BLaER1 treated with 17β-estradiol and CSF1 and Interleukin-3, amounts not matched to agents 10 nM and 100 nM (cell line): ENCODE data around the gene C4orf33.
"Not testable (repeated sequence)": the region's sequence is repeated elsewhere in the genome, so short reads cannot be mapped to it uniquely, and the experiment has no call there.

Experiments used
- H3K27ac ChIP-seq, 11 experiments: shearing (Covaris generic); formaldehyde crosslinking; 2 replicates each; pipeline ENCODE4 v1.8.1; 2022
- H3K27me3 ChIP-seq, 11 experiments: shearing (Covaris generic); formaldehyde crosslinking; 2 replicates each; pipeline ENCODE4 v1.8.1; 2022
- H3K36me3 ChIP-seq, 11 experiments: shearing (Covaris generic); formaldehyde crosslinking; 2 replicates each; pipeline ENCODE4 v1.8.1; 2022
- H3K4me1 ChIP-seq, 10 experiments: shearing (Covaris generic); formaldehyde crosslinking; 2 replicates each; pipeline ENCODE4 v1.8.1; 2022
- H3K4me2 ChIP-seq, 11 experiments: shearing (Covaris generic); formaldehyde crosslinking; 2 replicates each; pipeline ENCODE4 v1.8.1; 2022
- H3K4me3 ChIP-seq, 10 experiments: shearing (Covaris generic); formaldehyde crosslinking; 2 replicates each; pipeline ENCODE4 v1.8.1; 2022
- H3K9ac ChIP-seq, 11 experiments: shearing (Covaris generic); formaldehyde crosslinking; 2 replicates each; pipeline ENCODE4 v1.8.1; 2022
- H3K9me3 ChIP-seq, 11 experiments: shearing (Covaris generic); formaldehyde crosslinking; replicated peaks in 1 of 11; 2 replicates each; pipeline ENCODE4 v1.8.1; 2022
- H4K20me1 ChIP-seq, 11 experiments: shearing (Covaris generic); formaldehyde crosslinking; 2 replicates each; pipeline ENCODE4 v1.8.1; 2022
- Cebpa-rat ChIP-seq, 11 experiments: shearing (Covaris generic); IDR thresholded peaks; 2 replicates each; pipeline ENCODE4 v1.8.1; 2022

The C4orf33 gene

GRCh38 chr4:129095811-129096454, at the start of gene C4orf33:
Gene C4orf33, plus strand, starts transcription at chr4:129096152. Its CDS starts 6,459 bp downstream, at chr4:129102611.
- peak within 1 kb of the TSS; percentile 60 to 75 (median 66) for H3K4me3 ChIP-seq
- peaks cover 0 to 12% (median 0%) of the 10 kb centered on the region in 11 experiments; a peak in 4 of 22 replicates for H4K20me1 ChIP-seq
- H3K9me3 ChIP-seq = no peaks in the 10 kb centered on the region
- peaks cover 17 to 43% (median 32%) of the 10 kb centered on the region in 10 experiments for H3K4me1 ChIP-seq
- peak within 1 kb of the TSS; percentile 38 to 89 (median 55); a peak in 21 of 22 replicates for H3K4me2 ChIP-seq
- TF ChIP-seq Cebpa-rat (IDR thresholded peaks at IDR 0.05) = no peak
- H3K27me3 ChIP-seq = no peaks in the 10 kb centered on the region
- H3K9ac ChIP-seq = peak within 1 kb of the TSS; percentile 73 to 91 (median 84)
- H3K27ac ChIP-seq = peak within 1 kb of the TSS; percentile 66 to 94 (median 77)
- H3K36me3 ChIP-seq = 0 out of 22 replicates have a peak, but pooled peaks cover 0 to under 1% (median 0%) of the 10 kb centered on the region in 11 experiments

- H3K4me1 ChIP-seq = no peaks in the 10 kb centered on the region
- H3K9ac ChIP-seq = no peak overlapping the region
- H3K4me3 ChIP-seq = no peak overlapping the region
- peaks cover 86 to 100% (median 98%) of the 10 kb centered on the region in 11 experiments for H3K9me3 ChIP-seq
- H3K36me3 ChIP-seq = peaks cover 56 to 79% (median 66%) of the 10 kb centered on the region in 11 experiments
- no peaks in the 10 kb centered on the region for H4K20me1 ChIP-seq
- H3K27me3 ChIP-seq = no peaks in the 10 kb centered on the region
- no peak overlapping the region for H3K27ac ChIP-seq
- TF ChIP-seq Cebpa-rat (IDR thresholded peaks at IDR 0.05) = no peak
- no peak overlapping the region for H3K4me2 ChIP-seq
Observed at GRCh38 chr4:129059028-129059427, 36.9 kb upstream of the C4orf33 start.

GRCh38 chr4:129062580-129062979, 33.4 kb upstream of the C4orf33 start:
- H4K20me1 ChIP-seq = no peaks in the 10 kb centered on the region
- no peak overlapping the region for H3K4me3 ChIP-seq
- H3K9me3 ChIP-seq = peaks cover 55 to 84% (median 73%) of the 10 kb centered on the region in 11 experiments
- no peak overlapping the region for H3K27ac ChIP-seq
- H3K36me3 ChIP-seq = peaks cover 39 to 67% (median 56%) of the 10 kb centered on the region in 11 experiments
- no peak overlapping the region for H3K9ac ChIP-seq
- no peaks in the 10 kb centered on the region for H3K4me1 ChIP-seq
- H3K27me3 ChIP-seq = no peaks in the 10 kb centered on the region
- no peak overlapping the region for H3K4me2 ChIP-seq
- TF ChIP-seq Cebpa-rat (IDR thresholded peaks at IDR 0.05) = no peak

GRCh38 chr4:129063640-129064039, 32.3 kb upstream of the C4orf33 start:
- no peak overlapping the region for H3K27ac ChIP-seq
- no peaks in the 10 kb centered on the region for H3K4me1 ChIP-seq
- H3K27me3 ChIP-seq = no peaks in the 10 kb centered on the region
- H3K4me2 ChIP-seq = no peak overlapping the region
- H3K9ac ChIP-seq = no peak overlapping the region
- TF ChIP-seq Cebpa-rat (IDR thresholded peaks at IDR 0.05) = no peak
- H3K9me3 ChIP-seq = peaks cover 51 to 77% (median 71%) of the 10 kb centered on the region in 11 experiments
- H3K4me3 ChIP-seq = 0 out of 20 replicates have a peak overlapping the region, but pooled peaks of 1 of the 10 experiments have one; percentile 14
- H3K36me3 ChIP-seq = peaks cover 39 to 64% (median 56%) of the 10 kb centered on the region in 11 experiments
- no peaks in the 10 kb centered on the region for H4K20me1 ChIP-seq

- peaks cover 39 to 57% (median 50%) of the 10 kb centered on the region in 11 experiments for H3K36me3 ChIP-seq
- peaks cover 48 to 77% (median 68%) of the 10 kb centered on the region in 11 experiments for H3K9me3 ChIP-seq
- H3K4me2 ChIP-seq = no peak overlapping the region
- H3K27ac ChIP-seq = no peak overlapping the region
- no peaks in the 10 kb centered on the region for H3K27me3 ChIP-seq
- no peaks in the 10 kb centered on the region for H4K20me1 ChIP-seq
- H3K4me3 ChIP-seq = no peak overlapping the region
- no peak for TF ChIP-seq Cebpa-rat (IDR thresholded peaks at IDR 0.05)
- no peaks in the 10 kb centered on the region for H3K4me1 ChIP-seq
- H3K9ac ChIP-seq = no peak overlapping the region
Observed at GRCh38 chr4:129064717-129065116, 31.2 kb upstream of the C4orf33 start.

GRCh38 chr4:129069537-129069936, 26.4 kb upstream of the C4orf33 start:
- not testable (repeated sequence) for H3K27me3 ChIP-seq, H3K27ac ChIP-seq, H4K20me1 ChIP-seq, H3K4me3 ChIP-seq, H3K4me2 ChIP-seq, H3K4me1 ChIP-seq, H3K9ac ChIP-seq
- Histone ChIP-seq H3K36me3 (peaks cover 22 to 42% (median 32%) of the 10 kb centered on the region in 11 experiments), H3K9me3 (peaks cover 45 to 72% (median 61%) of the 10 kb centered on the region in 11 experiments)

- H3K36me3 ChIP-seq = peaks cover 76 to 93% (median 86%) of the 10 kb centered on the region in 11 experiments
- no peak overlapping the region for H3K9ac ChIP-seq
- peaks cover 0 to 14% (median 0%) of the 10 kb centered on the region in 10 experiments; a peak in 4 of 20 replicates for H3K4me1 ChIP-seq
- no peak for TF ChIP-seq Cebpa-rat (IDR thresholded peaks at IDR 0.05)
- no peak overlapping the region for H3K27ac ChIP-seq
- no peak overlapping the region for H3K4me3 ChIP-seq
- peaks cover 47 to 73% (median 60%) of the 10 kb centered on the region in 11 experiments for H3K9me3 ChIP-seq
- H4K20me1 ChIP-seq = no peaks in the 10 kb centered on the region; a peak in 1 of 22 replicates
- no peaks in the 10 kb centered on the region for H3K27me3 ChIP-seq
- peak overlapping the region in 2 of 11 experiments; percentile 24 to 54; a peak in 2 of 22 replicates for H3K4me2 ChIP-seq
Observed at GRCh38 chr4:129077326-129077725, 18.6 kb upstream of the C4orf33 start.

GRCh38 chr4:129080129-129080528, 15.8 kb upstream of the C4orf33 start:
- 0 out of 22 replicates have a peak, but pooled peaks cover 0 to 4% (median 0%) of the 10 kb centered on the region in 11 experiments for H4K20me1 ChIP-seq
- H3K4me3 ChIP-seq = no peak overlapping the region
- peaks cover 35 to 71% (median 60%) of the 10 kb centered on the region in 11 experiments for H3K9me3 ChIP-seq
- H3K4me2 ChIP-seq = no peak overlapping the region
- no peaks in the 10 kb centered on the region for H3K27me3 ChIP-seq
- H3K27ac ChIP-seq = no peak overlapping the region
- peaks cover 56 to 85% (median 73%) of the 10 kb centered on the region in 11 experiments for H3K36me3 ChIP-seq
- H3K4me1 ChIP-seq = peaks cover 0 to 14% (median 0%) of the 10 kb centered on the region in 10 experiments; a peak in 4 of 20 replicates
- TF ChIP-seq Cebpa-rat (IDR thresholded peaks at IDR 0.05) = no peak
- H3K9ac ChIP-seq = no peak overlapping the region

- no peak overlapping the region for H3K4me3 ChIP-seq
- H4K20me1 ChIP-seq = 0 out of 22 replicates have a peak, but pooled peaks cover 0 to 4% (median 0%) of the 10 kb centered on the region in 11 experiments
- H3K27ac ChIP-seq = no peak overlapping the region
- peaks cover 49 to 76% (median 64%) of the 10 kb centered on the region in 11 experiments for H3K36me3 ChIP-seq
- TF ChIP-seq Cebpa-rat (IDR thresholded peaks at IDR 0.05) = no peak
- no peak overlapping the region for H3K9ac ChIP-seq
- H3K4me2 ChIP-seq = no peak overlapping the region
- H3K4me1 ChIP-seq = peaks cover 0 to 9% (median 0%) of the 10 kb centered on the region in 10 experiments; a peak in 4 of 20 replicates
- peaks cover 40 to 74% (median 68%) of the 10 kb centered on the region in 11 experiments for H3K9me3 ChIP-seq
- no peaks in the 10 kb centered on the region for H3K27me3 ChIP-seq
Observed at GRCh38 chr4:129082302-129082701, 13.7 kb upstream of the C4orf33 start.
